Measurements from ENCODE around the gene C1QL4. TPM values are rescaled to one million over a fixed set of nuclear protein-coding genes. Genes with fewer than 3 reads are reported as not detected.

The C1QL4 gene
- total and polyA plus RNA-seq, 11 donors, result not detected

DNA sequence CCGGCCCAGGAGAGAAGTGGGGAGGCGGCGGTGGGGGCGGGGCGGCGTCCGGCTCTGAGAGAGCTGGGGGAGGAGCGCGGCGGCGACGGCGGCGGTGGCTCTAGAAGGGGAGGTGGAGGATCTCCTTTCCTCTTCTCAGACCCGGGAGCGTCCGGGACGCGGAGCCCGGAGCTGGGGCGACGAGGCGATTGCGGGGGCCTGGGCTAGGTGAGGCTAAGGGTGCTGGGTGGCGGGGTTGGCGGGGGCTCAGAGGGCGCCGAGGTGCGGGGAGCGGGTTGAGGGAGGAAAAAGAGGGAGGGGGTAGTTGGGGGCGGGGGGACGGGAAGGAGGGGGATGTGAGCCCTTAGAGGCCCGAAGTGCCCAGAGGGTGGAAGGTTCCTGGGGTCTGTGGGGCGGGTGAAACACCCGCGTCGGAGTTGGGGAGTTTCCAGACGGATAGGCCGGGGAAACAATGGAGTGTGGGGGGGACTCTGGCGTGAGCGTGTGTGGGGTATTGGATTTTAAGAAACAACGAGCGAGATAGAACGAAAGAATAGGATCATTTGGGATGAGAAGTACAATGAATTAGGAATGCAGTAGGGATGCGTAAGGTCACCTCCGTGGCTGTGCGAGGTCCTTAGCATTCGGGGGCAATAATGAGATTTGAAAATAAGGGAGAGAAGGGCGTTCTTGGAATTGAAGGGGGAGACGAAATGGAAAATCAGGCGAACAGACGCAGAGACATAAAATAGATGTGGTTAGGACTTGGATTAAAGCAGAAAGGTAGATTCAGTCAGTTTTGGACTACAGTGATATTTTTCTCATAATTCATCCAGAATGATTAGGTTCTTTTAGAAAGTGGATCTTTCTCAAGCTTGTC is 30.6 kb upstream of the C1QL4 start, which contains the start of gene SPATS2:
TSS of gene SPATS2 (plus strand) at position 82 of the 859 bp plus-strand sequence. CDS start 93,551 bp downstream, outside the sequence.
- ATAC-seq (peak in 2 of 4 donors; percentile 7 to 23), DNase-seq (peak in 4 of 5 donors; percentile 94 to 97 (median 96))
- 1 to 2% (median 2%) methylated on average over 46 to 52 of the region's 52 CpGs for WGBS, 4 donors
- TF ChIP-seq POLR2A (IDR thresholded peaks at IDR 0.05), result no peak
- TF ChIP-seq, protein P1, sequence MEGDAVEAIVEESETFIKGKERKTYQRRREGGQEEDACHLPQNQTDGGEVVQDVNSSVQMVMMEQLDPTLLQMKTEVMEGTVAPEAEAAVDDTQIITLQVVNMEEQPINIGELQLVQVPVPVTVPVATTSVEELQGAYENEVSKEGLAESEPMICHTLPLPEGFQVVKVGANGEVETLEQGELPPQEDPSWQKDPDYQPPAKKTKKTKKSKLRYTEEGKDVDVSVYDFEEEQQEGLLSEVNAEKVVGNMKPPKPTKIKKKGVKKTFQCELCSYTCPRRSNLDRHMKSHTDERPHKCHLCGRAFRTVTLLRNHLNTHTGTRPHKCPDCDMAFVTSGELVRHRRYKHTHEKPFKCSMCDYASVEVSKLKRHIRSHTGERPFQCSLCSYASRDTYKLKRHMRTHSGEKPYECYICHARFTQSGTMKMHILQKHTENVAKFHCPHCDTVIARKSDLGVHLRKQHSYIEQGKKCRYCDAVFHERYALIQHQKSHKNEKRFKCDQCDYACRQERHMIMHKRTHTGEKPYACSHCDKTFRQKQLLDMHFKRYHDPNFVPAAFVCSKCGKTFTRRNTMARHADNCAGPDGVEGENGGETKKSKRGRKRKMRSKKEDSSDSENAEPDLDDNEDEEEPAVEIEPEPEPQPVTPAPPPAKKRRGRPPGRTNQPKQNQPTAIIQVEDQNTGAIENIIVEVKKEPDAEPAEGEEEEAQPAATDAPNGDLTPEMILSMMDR (IDR thresholded peaks at IDR 0.05), result no peak
- Histone ChIP-seq H3K9me3 (no peaks in the 10 kb centered on the region), H3K4me1 (peaks cover 3 to 47% (median 25%) of the 10 kb centered on the region in 12 donors), H3K27ac (peak within 1 kb of the TSS; percentile 31 to 99 (median 96)), H3K36me3 (no peaks in the 10 kb centered on the region), H3K4me3 (peak within 1 kb of the TSS; percentile 50 to 97 (median 88)), H3K27me3 (no peaks in the 10 kb centered on the region)
- intact Hi-C loops (cut with DNase I), result loop anchor here in 2 of 10 donors (5.0 to 10.0 kb wide), 2 partner anchors 207 to 215 kb away; no protein-coding TSS in a partner anchor

DNA sequence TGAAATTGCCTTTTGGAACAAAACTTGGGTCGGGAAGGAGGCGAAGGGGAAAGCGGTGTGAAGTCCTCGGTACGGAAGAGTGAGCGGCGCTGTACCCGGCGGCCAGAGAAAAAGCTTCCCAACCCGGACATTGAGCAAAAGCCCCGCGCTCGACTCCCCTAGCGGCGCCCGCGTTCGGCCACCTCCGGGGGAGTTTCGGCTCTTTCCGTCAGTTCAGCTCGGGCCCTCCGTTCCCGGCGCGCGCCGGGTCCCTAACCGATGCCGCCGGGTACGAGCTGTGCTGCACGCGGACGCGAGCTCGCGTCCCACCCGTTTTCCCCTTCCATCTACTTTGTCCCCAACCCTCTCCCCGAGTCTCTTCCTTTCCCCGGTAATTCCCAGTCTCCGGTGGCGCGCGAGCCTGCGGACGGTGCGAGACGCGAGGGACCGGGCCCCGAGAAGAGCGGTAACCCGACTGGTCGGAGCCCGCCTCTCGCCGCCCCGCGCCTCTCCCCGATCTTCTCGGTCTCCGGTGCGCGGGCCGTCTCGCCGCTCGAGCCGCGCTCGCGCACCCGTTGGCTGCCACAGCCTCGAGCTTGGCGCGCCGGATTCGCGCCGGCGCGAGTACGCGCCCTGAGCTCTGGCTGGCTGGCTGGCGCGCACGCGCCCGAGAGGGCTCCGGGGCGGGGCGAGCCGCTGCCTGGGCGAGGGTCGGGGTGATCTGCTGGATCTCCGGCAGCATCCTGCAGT is 29.8 kb upstream of the C1QL4 start:
- H3K4me1 ChIP-seq, result peaks cover 3 to 47% (median 25%) of the 10 kb centered on the region in 12 donors
- DNase-seq (peak; percentile 88 to 95 (median 91)), ATAC-seq (peak; percentile 84 to 95 (median 94))
- no peaks in the 10 kb centered on the region for H3K27me3 ChIP-seq
- 0 to 1% (median 1%) methylated on average over 30 to 97 of the region's 97 CpGs for WGBS, 4 donors
- TF ChIP-seq, protein P1 (IDR thresholded peaks at IDR 0.05), result peak in 8 of 12 donors; percentile 14 to 52 (median 40)
- peak; percentile 11 to 64 for TF ChIP-seq POLR2A (IDR thresholded peaks at IDR 0.05)
- intact Hi-C loops (cut with DNase I), result loop anchor here in 2 of 10 donors (5.0 to 10.0 kb wide), 2 partner anchors 208 to 215 kb away; no protein-coding TSS in a partner anchor
- H3K4me3 ChIP-seq, result peak overlapping the region; percentile 50 to 97 (median 88)
- peak overlapping the region; percentile 31 to 99 (median 96) for H3K27ac ChIP-seq
- no peaks in the 10 kb centered on the region for H3K36me3 ChIP-seq
- no peaks in the 10 kb centered on the region for H3K9me3 ChIP-seq

DNA sequence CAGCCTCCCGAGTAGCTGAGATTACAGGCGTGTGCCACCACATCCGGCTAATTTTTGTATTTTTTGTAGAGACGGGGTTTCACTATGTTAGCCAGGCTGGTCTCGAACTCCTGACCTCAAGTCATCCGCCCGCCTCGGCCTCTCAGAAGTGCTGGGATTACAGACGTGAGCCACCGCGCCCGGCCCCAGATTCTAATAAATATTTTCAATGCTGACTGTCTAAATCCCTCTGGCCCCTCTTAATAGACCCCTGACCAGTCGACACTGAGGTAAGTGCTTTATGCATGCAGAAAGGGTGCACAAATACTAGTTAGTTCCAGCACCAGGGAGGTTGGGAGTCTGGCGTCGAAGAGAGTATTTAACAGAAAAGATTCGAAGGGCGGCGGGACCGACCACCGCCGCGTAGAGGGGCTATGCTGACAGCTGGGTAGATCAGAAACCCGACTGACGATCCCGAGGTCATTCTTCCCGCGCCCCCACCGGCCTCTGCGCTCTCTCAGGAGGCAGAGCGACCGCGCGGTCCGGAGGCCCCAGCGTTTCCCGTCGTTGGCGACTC is 29.2 kb upstream of the C1QL4 start:
- peaks cover 3 to 47% (median 25%) of the 10 kb centered on the region in 12 donors for H3K4me1 ChIP-seq
- peak overlapping the region; percentile 31 to 99 (median 96) for H3K27ac ChIP-seq
- intact Hi-C loops (cut with DNase I), result loop anchor here in 2 of 10 donors (5.0 to 10.0 kb wide), 2 partner anchors 209 to 216 kb away; no protein-coding TSS in a partner anchor
- 14 to 19% (median 16%) methylated on average over 37 to 38 of the region's 38 CpGs for WGBS, 4 donors
- ATAC-seq (peak in 2 of 4 donors; percentile 19 to 41), DNase-seq (no peak)
- no peak for TF ChIP-seq POLR2A (IDR thresholded peaks at IDR 0.05)
- TF ChIP-seq, protein P1 (IDR thresholded peaks at IDR 0.05), result no peak
- no peaks in the 10 kb centered on the region for H3K27me3 ChIP-seq
- no peaks in the 10 kb centered on the region for H3K36me3 ChIP-seq
- no peaks in the 10 kb centered on the region for H3K9me3 ChIP-seq
- H3K4me3 ChIP-seq, result peak overlapping the region; percentile 50 to 97 (median 88)

All from heart left ventricle (tissue), 16 donors.